GM19372 (cell line): ENCODE data around the gene ATP10A.
"Not testable (repeated sequence)": the region's sequence is repeated elsewhere in the genome, so short reads cannot be mapped to it uniquely, and the experiment has no call there.

Source experiments
- ATAC-seq: cut with Tn5 transposase; IDR thresholded peaks from one replicate; pipeline ENCODE4 v1.9.1; 2021; ENCODE audit warnings: mild to moderate bottlenecking, low read depth, moderate library complexity; ENCODE audit not compliant: unreplicated experiment

The ATP10A gene

GRCh38 chr15:25859838-25860645, 3.1 kb downstream of the ATP10A start:
- ATAC-seq = no peak

GRCh38 chr15:25858952-25859760, 4.0 kb downstream of the ATP10A start:
- no peak for ATAC-seq

- ATAC-seq = not testable (repeated sequence)
These were observed 7.1 kb downstream of the ATP10A start for GRCh38 chr15:25856059-25856458.

GRCh38 chr15:25852661-25853524, 10.2 kb downstream of the ATP10A start:
- no peak for ATAC-seq

- ATAC-seq = no peak
These were observed 11.1 kb downstream of the ATP10A start for GRCh38 chr15:25852027-25852426.

- ATAC-seq = peak; percentile 72
These were observed 12.7 kb downstream of the ATP10A start for GRCh38 chr15:25850154-25851111.

GRCh38 chr15:25849157-25849921, 13.8 kb downstream of the ATP10A start:
- no peak for ATAC-seq

GRCh38 chr15:25848784-25849156, 14.4 kb downstream of the ATP10A start:
- no peak for ATAC-seq

GRCh38 chr15:25848325-25848724, 14.8 kb downstream of the ATP10A start:
- ATAC-seq = no peak

GRCh38 chr15:25847051-25847450, 16.1 kb downstream of the ATP10A start:
- no peak for ATAC-seq

GRCh38 chr15:25846377-25846776, 16.8 kb downstream of the ATP10A start:
- ATAC-seq = no peak

- no peak for ATAC-seq
These were observed 18.0 kb downstream of the ATP10A start for GRCh38 chr15:25844981-25845680.

GRCh38 chr15:25844542-25844941, 18.6 kb downstream of the ATP10A start:
- ATAC-seq = no peak

GRCh38 chr15:25844076-25844475, 19.1 kb downstream of the ATP10A start:
- no peak for ATAC-seq

- no peak for ATAC-seq
These were observed 23.4 kb downstream of the ATP10A start for GRCh38 chr15:25839638-25840156.

- no peak for ATAC-seq
These were observed 24.3 kb downstream of the ATP10A start for GRCh38 chr15:25838871-25839195.

GRCh38 chr15:25838191-25838870, 24.8 kb downstream of the ATP10A start:
- no peak for ATAC-seq

- ATAC-seq = no peak
These were observed 31.0 kb downstream of the ATP10A start for GRCh38 chr15:25832158-25832557.
